Mononuclear cell (primary cell): Measurements from ENCODE around the gene CYP4F3. TPM values are rescaled to one million over a fixed set of nuclear protein-coding genes. Genes with fewer than 3 reads are reported as not detected.
"Not testable (repeated sequence)": the region's sequence is repeated elsewhere in the genome, so short reads cannot be mapped to it uniquely, and the experiment has no call there.

Experiments used
- H3K27me3 ChIP-seq: 2 replicates; pipeline ENCODE4 v1.6.0; 2011; ENCODE audit warnings: low read length, control low read depth; ENCODE audit not compliant: insufficient read depth
- H3K4me1 ChIP-seq: 2 replicates; pipeline ENCODE4 v1.5.1; 2011; ENCODE audit warnings: mild to moderate bottlenecking, low read length, control low read depth; ENCODE audit not compliant: insufficient read depth
- H3K4me3 ChIP-seq: 2 replicates; pipeline ENCODE4 v1.5.1; 2011; ENCODE audit warnings: mild to moderate bottlenecking, low read length, moderate library complexity
- H3K9me3 ChIP-seq: 2 replicates; pipeline ENCODE4 v1.5.1; 2011; ENCODE audit warnings: low read depth, mild to moderate bottlenecking, control low read depth, low read length
- total RNA-seq: library from RNA; depleted of rRNA; stranded (reverse); fragments of >200 nt; gene quantifications from one replicate; pipeline ENCODE4 v1.2.3, GENCODE V29; 2012

Gene CYP4F3
- total RNA-seq, 1 donor, result 0.52 TPM

- no peaks in the 10 kb centered on the region for H3K27me3 ChIP-seq
- no peaks in the 10 kb centered on the region for H3K9me3 ChIP-seq
- no peak overlapping the region for H3K4me3 ChIP-seq
- peaks cover 1% of the 10 kb centered on the region for H3K4me1 ChIP-seq
Measured at GRCh38 chr19:15671891-15672579, 31.3 kb downstream of the CYP4F3 start.

DNA sequence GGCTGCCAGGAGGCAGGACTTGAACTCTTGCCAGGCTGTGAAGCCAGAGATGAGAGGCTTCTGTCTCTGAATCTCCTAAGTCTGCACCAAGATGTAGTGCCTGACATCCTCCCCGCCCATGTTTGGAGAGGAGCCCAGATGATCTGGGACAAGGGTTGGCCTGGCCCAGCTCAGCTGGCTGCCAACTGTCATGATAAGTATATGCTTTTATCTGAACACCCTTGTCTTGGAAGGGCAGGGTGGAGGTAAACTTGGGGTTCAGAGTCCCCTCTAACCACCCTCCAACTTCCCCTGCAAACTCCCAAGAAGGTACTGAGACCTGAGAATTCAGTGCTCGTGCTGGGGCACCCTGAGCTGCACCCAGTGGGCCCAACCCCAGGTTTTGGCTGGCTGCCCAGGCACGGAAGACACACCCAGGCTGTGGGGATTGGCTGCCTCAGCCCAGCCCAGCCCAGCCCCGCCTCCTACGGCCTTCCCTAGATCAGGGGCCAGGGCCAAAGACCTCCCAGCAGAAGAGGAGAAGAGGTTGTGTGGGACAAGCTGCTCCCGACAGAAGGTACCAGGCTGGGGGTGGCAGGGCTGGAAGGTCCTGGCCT, 32.0 kb downstream of the CYP4F3 start, which contains the start of gene CYP4F12:
CYP4F12 (plus strand) TSS at position 508 of the 596 bp plus-strand sequence. CDS start 443 bp downstream, outside the sequence.
- Histone ChIP-seq H3K4me3 (no peak within 1 kb of the TSS), H3K9me3 (no peaks in the 10 kb centered on the region), H3K4me1 (no peaks in the 10 kb centered on the region), H3K27me3 (no peaks in the 10 kb centered on the region)

DNA sequence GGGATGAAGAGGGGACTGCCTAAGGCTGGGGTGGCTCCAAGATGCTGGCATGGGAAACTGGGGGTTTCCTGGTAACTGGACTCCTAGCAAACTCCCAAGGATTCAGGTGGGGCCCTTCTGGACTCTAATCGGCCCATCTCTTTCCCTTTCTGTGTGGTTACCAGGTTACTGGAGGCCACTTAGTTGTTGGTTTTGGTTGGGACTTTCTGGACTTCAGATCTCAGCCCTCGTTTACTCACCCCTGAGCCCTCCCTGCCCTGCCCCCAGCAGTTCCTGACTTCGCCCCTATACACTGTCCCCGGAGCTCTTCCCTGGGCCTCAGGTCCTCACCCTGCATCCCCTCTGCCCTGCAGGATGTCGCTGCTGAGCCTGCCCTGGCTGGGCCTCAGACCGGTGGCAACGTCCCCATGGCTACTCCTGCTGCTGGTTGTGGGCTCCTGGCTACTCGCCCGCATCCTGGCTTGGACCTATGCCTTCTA, 32.5 kb downstream of the CYP4F3 start:
- no peaks in the 10 kb centered on the region for H3K9me3 ChIP-seq
- no peaks in the 10 kb centered on the region for H3K4me1 ChIP-seq
- H3K4me3 ChIP-seq, result no peak overlapping the region
- no peaks in the 10 kb centered on the region for H3K27me3 ChIP-seq

DNA sequence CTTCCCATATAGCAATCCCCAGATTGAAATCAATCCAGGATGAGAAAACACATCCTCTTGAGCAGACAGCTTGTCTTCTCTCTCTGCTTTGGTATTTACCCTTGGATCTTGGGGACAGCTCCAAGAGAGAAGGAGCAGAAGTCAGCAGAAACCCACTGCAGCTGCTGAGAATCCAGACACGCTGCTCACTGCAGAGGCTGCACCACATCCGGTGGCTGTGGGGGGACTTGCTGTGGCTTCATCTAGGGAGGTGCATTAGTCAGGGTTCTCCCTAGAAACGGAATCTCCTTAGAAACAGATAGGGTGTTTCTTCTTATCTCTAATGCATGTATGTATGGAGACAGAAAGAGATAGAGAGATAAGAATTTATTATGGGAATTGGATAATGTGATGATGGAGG, 34.9 kb downstream of the CYP4F3 start:
- Histone ChIP-seq H3K27me3 (no peaks in the 10 kb centered on the region), H3K4me3 (no peak overlapping the region), H3K4me1 (no peaks in the 10 kb centered on the region), H3K9me3 (no peaks in the 10 kb centered on the region)

- Histone ChIP-seq H3K4me3 (no peak overlapping the region), H3K9me3 (no peaks in the 10 kb centered on the region), H3K4me1 (no peaks in the 10 kb centered on the region), H3K27me3 (no peaks in the 10 kb centered on the region)
Measured at GRCh38 chr19:15679089-15679488, 38.4 kb downstream of the CYP4F3 start.

GRCh38 chr19:15679865-15680264, 39.2 kb downstream of the CYP4F3 start:
- not testable (repeated sequence) for H3K9me3 ChIP-seq, H3K27me3 ChIP-seq, H3K4me3 ChIP-seq, H3K4me1 ChIP-seq

DNA sequence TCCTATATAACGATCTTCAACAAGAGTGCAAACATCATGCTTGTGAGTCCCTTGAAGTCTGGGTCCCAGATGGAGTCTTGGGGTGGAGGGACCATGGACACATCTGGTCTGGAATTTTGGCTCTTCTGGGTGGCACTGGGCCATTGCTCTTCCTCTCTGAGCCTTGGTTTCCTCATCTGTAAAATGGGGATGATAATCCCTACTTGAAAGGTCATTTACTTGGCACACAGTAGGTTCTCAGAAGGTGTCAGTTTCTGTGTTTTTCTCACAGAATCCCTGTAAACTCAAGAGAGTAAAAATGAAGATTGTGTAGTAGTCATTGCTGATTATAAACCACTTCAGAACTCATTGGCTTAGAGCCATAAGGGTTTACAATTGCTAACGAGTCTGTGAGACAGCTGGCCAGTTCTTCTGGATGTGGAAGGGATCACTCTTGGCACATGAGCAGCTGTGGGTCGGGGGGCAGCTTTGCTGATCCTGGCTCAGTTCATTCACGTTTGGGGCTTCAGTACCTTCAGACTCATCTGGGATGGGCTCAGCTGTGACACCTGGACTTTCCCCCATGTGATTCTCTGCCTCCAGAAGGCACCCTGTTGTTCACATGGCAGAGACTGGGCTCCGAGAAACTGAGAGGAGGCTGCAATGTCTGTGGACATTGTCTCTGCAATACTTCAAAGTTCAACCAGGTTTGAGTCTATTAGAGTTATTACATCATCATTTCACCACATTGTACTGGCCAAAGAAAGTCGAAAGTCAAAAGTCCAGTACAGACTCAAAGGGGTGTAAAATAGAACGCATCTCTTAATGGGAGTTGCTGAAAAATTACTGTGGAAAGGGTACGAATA, 40.0 kb downstream of the CYP4F3 start:
- Histone ChIP-seq H3K27me3 (no peaks in the 10 kb centered on the region), H3K4me1 (no peaks in the 10 kb centered on the region), H3K9me3 (no peaks in the 10 kb centered on the region), H3K4me3 (no peak overlapping the region)

DNA sequence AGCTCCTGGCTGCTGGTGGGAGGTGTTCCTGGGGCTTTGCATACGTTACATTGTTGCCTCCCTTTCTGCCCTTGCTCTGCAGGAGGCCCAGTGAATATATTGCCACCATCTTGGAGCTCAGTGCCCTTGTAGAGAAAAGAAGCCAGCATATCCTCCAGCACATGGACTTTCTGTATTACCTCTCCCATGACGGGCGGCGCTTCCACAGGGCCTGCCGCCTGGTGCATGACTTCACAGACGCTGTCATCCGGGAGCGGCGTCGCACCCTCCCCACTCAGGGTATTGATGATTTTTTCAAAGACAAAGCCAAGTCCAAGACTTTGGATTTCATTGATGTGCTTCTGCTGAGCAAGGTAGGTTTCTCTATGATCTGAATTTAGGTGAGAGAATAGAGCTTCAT, 42.7 kb downstream of the CYP4F3 start:
- no peaks in the 10 kb centered on the region for H3K4me1 ChIP-seq
- H3K4me3 ChIP-seq, result no peak overlapping the region
- H3K27me3 ChIP-seq, result no peaks in the 10 kb centered on the region
- H3K9me3 ChIP-seq, result no peaks in the 10 kb centered on the region

DNA sequence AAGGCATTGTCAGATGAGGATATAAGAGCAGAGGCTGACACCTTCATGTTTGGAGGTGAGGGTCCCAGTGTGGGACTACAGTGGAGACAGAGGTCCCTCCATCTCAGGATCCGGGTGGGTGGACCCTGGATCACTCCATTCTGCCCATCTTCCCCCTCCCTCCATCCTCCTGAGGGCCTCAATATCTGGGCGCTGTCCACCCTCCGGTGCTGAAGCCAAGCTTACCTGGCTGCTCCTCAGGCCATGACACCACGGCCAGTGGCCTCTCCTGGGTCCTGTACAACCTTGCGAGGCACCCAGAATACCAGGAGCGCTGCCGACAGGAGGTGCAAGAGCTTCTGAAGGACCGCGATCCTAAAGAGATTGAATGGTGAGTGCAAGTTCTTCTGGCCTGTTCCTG, 44.1 kb downstream of the CYP4F3 start:
- Histone ChIP-seq H3K4me1 (no peaks in the 10 kb centered on the region), H3K9me3 (no peaks in the 10 kb centered on the region), H3K27me3 (no peaks in the 10 kb centered on the region), H3K4me3 (no peak overlapping the region)

DNA sequence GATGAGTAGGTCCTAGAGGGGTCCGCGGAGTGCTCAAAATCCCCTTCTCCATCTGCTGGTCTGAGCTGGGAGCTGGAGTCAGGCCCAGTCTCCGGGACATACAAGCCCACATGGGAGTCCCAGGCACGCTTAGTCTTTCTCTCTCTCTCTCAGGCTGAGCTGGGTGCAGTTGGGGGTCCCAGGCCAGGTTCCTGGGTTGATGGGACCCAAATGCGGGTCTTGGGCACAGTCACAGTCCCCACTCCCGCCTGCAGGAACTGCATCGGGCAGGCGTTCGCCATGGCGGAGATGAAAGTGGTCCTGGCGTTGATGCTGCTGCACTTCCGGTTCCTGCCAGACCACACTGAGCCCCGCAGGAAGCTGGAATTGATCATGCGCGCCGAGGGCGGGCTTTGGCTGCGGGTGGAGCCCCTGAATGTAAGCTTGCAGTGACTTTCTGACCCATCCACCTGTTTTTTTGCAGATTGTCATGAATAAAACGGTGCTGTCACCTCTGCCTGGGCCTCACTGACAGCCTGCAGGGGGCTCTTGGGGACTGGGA, 56.0 kb downstream of the CYP4F3 start:
- Histone ChIP-seq H3K9me3 (no peaks in the 10 kb centered on the region), H3K4me1 (no peaks in the 10 kb centered on the region), H3K27me3 (no peaks in the 10 kb centered on the region), H3K4me3 (no peak overlapping the region)

GRCh38 chr19:15701757-15702533, 61.2 kb downstream of the CYP4F3 start:
- H3K4me3 ChIP-seq, result no peak overlapping the region
- peaks cover 3% of the 10 kb centered on the region for H3K27me3 ChIP-seq
- H3K9me3 ChIP-seq, result no peaks in the 10 kb centered on the region
- H3K4me1 ChIP-seq, result peaks cover 7% of the 10 kb centered on the region

- peaks cover 3% of the 10 kb centered on the region for H3K27me3 ChIP-seq
- H3K4me1 ChIP-seq, result peaks cover 7% of the 10 kb centered on the region
- H3K4me3 ChIP-seq, result no peak overlapping the region
- H3K9me3 ChIP-seq, result no peaks in the 10 kb centered on the region
Measured at GRCh38 chr19:15702534-15702930, 61.8 kb downstream of the CYP4F3 start.
